Nephron progenitor cell (in vitro differentiated cells): ENCODE results near the gene FZD4.

Experiments used
- DNase-seq: peaks from one replicate; pipeline ENCODE4 v3.0.0; 2021
- H3K27ac Mint-ChIP-seq: 2 replicates; pipeline ENCODE4 v1.8.0; 2021; ENCODE audit warnings: mild to moderate bottlenecking, moderate library complexity, mixed read lengths
- H3K27me3 Mint-ChIP-seq: 2 replicates; pipeline ENCODE4 v1.8.0; 2021; ENCODE audit warnings: mild to moderate bottlenecking, low read depth, mixed read lengths; ENCODE audit not compliant: poor library complexity
- H3K36me3 Mint-ChIP-seq: 2 replicates; pipeline ENCODE4 v1.8.0; 2021; ENCODE audit warnings: low read depth, mixed read lengths
- H3K4me1 Mint-ChIP-seq: 2 replicates; pipeline ENCODE4 v1.8.0; 2021; ENCODE audit warnings: mixed read lengths
- H3K4me3 Mint-ChIP-seq: 2 replicates; pipeline ENCODE4 v1.8.0; 2021; ENCODE audit warnings: mild to moderate bottlenecking, moderate library complexity, mixed read lengths
- H3K9me3 Mint-ChIP-seq: 2 replicates; pipeline ENCODE4 v1.8.0; 2021; ENCODE audit warnings: mild to moderate bottlenecking, moderate library complexity, mixed read lengths
- TF ChIP-seq, protein P1 (sequence below): fragments of 200-600 bp; sonication (generic); IDR thresholded peaks from 2 replicates; pipeline ENCODE4 v1.5.0; 2021; ENCODE audit warnings: antibody characterized with exemption

Gene FZD4

DNA sequence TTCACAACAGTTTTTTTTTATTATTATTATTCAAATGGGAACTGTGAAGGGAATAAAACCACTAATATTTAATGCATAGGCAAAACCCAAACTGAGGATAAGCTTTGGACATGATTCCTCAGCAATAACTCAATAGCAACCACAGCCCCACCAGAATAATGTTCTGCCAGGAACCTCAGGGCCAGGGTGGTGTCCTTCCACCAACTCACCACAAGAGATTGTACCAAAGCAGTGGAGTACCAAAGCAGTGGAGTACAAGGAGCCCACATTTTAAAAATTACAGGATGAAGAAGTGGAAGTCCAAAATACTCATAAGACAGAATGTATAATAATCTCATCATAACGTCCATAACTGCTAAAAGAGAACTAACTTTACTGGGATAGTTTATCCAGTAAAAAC is 32.5 kb upstream of the FZD4 start:
- H3K27me3 Mint-ChIP-seq: no peaks in the 10 kb centered on the region
- no peaks in the 10 kb centered on the region for H3K9me3 Mint-ChIP-seq
- H3K27ac Mint-ChIP-seq: no peak overlapping the region
- TF ChIP-seq, protein P1, sequence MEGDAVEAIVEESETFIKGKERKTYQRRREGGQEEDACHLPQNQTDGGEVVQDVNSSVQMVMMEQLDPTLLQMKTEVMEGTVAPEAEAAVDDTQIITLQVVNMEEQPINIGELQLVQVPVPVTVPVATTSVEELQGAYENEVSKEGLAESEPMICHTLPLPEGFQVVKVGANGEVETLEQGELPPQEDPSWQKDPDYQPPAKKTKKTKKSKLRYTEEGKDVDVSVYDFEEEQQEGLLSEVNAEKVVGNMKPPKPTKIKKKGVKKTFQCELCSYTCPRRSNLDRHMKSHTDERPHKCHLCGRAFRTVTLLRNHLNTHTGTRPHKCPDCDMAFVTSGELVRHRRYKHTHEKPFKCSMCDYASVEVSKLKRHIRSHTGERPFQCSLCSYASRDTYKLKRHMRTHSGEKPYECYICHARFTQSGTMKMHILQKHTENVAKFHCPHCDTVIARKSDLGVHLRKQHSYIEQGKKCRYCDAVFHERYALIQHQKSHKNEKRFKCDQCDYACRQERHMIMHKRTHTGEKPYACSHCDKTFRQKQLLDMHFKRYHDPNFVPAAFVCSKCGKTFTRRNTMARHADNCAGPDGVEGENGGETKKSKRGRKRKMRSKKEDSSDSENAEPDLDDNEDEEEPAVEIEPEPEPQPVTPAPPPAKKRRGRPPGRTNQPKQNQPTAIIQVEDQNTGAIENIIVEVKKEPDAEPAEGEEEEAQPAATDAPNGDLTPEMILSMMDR: no peak
- H3K36me3 Mint-ChIP-seq: no peaks in the 10 kb centered on the region
- no peak for DNase-seq
- H3K4me1 Mint-ChIP-seq: peaks cover 41% of the 10 kb centered on the region
- no peak overlapping the region for H3K4me3 Mint-ChIP-seq

DNA sequence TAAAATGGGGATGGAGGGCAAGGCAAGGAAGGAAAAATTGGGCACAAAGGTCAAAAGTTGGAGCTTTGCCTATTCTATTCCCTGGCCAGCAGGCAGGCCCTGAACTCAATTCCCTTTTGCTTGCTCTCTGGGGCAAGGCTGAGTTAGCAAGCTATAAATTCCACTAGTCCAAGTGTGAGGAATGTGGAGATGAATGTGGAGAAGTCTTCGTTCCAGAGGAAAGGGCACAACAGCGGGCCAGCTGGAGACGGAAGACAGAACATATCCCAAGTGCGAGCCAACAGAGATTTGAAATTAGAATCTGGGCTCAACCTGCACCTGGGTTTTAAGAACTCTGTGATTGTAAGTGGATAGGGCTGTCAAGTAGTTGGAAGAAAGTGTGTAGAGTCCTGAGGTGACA is 29.5 kb upstream of the FZD4 start:
- Mint-ChIP-seq H3K4me3 (no peak overlapping the region), H3K27me3 (no peaks in the 10 kb centered on the region), H3K9me3 (no peaks in the 10 kb centered on the region), H3K4me1 (peaks cover 39% of the 10 kb centered on the region), H3K36me3 (no peaks in the 10 kb centered on the region), H3K27ac (no peak overlapping the region)
- no peak for DNase-seq
- TF ChIP-seq, protein P1: no peak

DNA sequence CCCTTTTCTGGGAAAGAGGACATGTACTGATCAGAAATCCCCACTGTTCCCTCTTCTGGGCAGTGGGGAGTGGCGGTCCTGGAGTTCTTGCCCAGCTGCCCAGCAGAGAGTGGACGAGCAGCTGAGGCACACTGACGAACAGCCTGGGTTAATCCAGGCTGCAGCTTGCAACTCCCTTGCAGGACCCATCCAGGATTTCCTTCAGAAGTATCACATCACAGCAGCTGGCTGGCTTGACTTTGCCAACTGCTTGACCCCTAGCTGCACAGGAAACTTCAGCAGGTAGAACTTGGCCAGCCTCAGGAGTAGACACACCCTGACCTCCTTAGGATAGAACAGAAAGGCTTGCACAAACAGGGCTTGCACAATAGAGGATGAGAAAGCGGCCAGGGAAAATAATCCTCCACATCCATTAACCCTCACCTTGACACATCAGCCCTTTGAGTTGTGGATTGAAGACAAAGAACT is 27.9 kb upstream of the FZD4 start:
- DNase-seq: no peak
- Mint-ChIP-seq H3K9me3 (no peaks in the 10 kb centered on the region), H3K36me3 (no peaks in the 10 kb centered on the region), H3K4me1 (peaks cover 24% of the 10 kb centered on the region), H3K27ac (no peak overlapping the region), H3K27me3 (no peaks in the 10 kb centered on the region), H3K4me3 (no peak overlapping the region)
- TF ChIP-seq, protein P1: no peak

DNA sequence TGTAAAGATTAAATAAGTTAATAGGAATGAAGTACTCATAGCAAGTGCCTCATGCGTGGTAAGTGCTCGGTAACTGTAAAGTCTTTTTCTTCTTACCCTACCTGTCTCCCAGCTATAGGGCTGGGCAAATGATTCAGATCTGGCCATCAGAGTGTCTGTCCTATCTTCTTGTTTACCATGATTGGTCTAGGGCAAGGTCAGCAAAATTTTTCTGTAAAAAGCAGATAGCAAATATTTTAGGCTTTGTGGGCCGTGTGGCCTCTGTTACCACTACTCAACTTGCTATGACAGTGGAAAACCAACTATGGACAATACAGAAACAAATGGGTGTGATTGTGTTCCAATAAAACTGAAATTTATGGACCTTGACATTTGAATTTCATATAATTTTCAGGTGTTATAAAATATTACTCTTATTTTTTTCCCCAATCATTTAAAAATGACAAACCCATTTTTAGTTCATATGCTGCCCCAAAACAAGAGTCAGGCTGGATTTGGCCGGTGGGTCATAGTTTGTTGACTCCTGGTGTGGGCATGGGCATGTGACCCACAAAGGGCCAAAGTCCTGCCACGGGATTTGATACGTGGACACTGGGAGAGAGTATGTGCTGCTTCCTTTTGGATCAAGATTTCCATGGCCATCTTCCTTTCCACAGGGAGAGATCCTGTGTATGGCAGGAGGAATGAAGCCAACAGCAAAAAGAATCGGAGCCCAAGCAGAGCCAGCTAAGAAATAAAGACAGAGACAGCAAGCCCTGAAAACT is 26.8 kb upstream of the FZD4 start:
- DNase-seq: no peak
- Mint-ChIP-seq H3K27me3 (no peaks in the 10 kb centered on the region), H3K36me3 (no peaks in the 10 kb centered on the region), H3K4me1 (peaks cover 19% of the 10 kb centered on the region), H3K9me3 (no peaks in the 10 kb centered on the region), H3K4me3 (no peak overlapping the region), H3K27ac (no peak overlapping the region)
- TF ChIP-seq, protein P1: no peak

DNA sequence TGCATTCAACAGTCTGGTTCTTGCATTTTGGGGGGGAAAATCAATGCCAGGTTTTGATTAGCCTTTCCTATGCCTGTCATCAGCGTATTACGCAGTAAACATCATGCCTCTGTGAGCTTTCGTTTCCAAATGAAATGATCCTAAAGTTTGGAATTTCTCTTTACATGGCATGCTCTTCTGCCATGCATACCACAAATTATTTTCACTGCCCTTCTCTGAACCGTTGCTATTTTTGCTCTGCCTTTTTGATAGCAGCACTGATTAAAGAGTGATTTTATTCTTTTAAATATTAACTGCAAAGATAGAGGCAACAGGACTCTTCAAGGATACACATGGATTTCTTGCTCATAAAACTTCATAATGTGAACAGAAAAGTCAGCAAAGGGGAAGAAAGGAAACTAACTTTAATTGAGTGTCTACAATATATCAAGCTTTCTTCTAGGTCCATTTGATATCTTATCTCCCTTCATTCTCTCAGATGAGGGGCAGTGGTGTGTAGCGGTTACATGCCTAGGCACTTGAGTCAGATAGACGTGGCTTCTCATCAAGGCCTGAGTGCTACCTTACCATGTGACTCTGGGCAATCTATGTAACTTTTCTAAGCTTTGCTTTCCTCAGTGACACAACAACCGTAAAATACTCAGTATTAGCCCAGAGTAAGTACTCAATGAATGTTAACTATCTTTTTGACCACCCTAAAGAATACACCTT is 25.0 kb upstream of the FZD4 start:
- TF ChIP-seq, protein P1: no peak
- H3K27me3 Mint-ChIP-seq: peaks cover 3% of the 10 kb centered on the region
- H3K36me3 Mint-ChIP-seq: no peaks in the 10 kb centered on the region
- no peak overlapping the region for H3K27ac Mint-ChIP-seq
- peaks cover 19% of the 10 kb centered on the region for H3K4me1 Mint-ChIP-seq
- no peaks in the 10 kb centered on the region for H3K9me3 Mint-ChIP-seq
- DNase-seq: no peak
- no peak overlapping the region for H3K4me3 Mint-ChIP-seq
